NCI-H1436 treated with DMSO at 0.1 percent for 48 hours (cell line): ENCODE measurements around the gene HSPA1A.
"Not testable (repeated sequence)": the region's sequence is repeated elsewhere in the genome, so short reads cannot be mapped to it uniquely, and the experiment has no call there.

Experiments
- DNase-seq: peaks from one replicate; lab custom pipeline; 2025; lab: John Stamatoyannopoulos, UW

Gene HSPA1A

GRCh38 chr6:31811645-31812044, 3.7 kb upstream of the HSPA1A start:
- no peak for DNase-seq

- no peak for DNase-seq
Measured at GRCh38 chr6:31813465-31813849, 1.9 kb upstream of the HSPA1A start.

- DNase-seq: peak; percentile 85
Measured at GRCh38 chr6:31814677-31815024, 692 bp upstream of the HSPA1A start.

- DNase-seq: not testable (repeated sequence)
Measured at GRCh38 chr6:31817133-31817928, 2.0 kb downstream of the HSPA1A start.

GRCh38 chr6:31817929-31818511, 2.7 kb downstream of the HSPA1A start:
- DNase-seq: not testable (repeated sequence)

- no peak for DNase-seq
Measured at GRCh38 chr6:31819871-31820299, 4.5 kb downstream of the HSPA1A start.

GRCh38 chr6:31820399-31820798, 5.1 kb downstream of the HSPA1A start:
- not testable (repeated sequence) for DNase-seq

- DNase-seq: no peak
Measured at GRCh38 chr6:31821301-31822035, 6.1 kb downstream of the HSPA1A start.

GRCh38 chr6:31822036-31822821, 6.9 kb downstream of the HSPA1A start:
- no peak for DNase-seq

- DNase-seq: not testable (repeated sequence)
Measured at GRCh38 chr6:31823592-31824196, 8.4 kb downstream of the HSPA1A start.

- no peak for DNase-seq
Measured at GRCh38 chr6:31825553-31825952, 10.2 kb downstream of the HSPA1A start.

GRCh38 chr6:31826793-31827285, 11.5 kb downstream of the HSPA1A start:
- DNase-seq: no peak

- peak; percentile 99 for DNase-seq
Measured at GRCh38 chr6:31827286-31828079, 12.1 kb downstream of the HSPA1A start, which contains the start of gene HSPA1B. TSS of gene HSPA1B (plus strand) at chr6:31827738. CDS start at chr6:31827951, 213 bp downstream.

GRCh38 chr6:31829633-31830283, 14.4 kb downstream of the HSPA1A start:
- peak; percentile 40 for DNase-seq

GRCh38 chr6:31830886-31831335, 15.6 kb downstream of the HSPA1A start:
- no peak for DNase-seq

- DNase-seq: no peak
Measured at GRCh38 chr6:31831350-31832215, 16.2 kb downstream of the HSPA1A start.

GRCh38 chr6:31834367-31835250, 19.3 kb downstream of the HSPA1A start:
- peak; percentile 41 for DNase-seq

- no peak for DNase-seq
Measured at GRCh38 chr6:31836047-31836473, 20.7 kb downstream of the HSPA1A start.
